HG02623 (cell line): ENCODE measurements around the gene ORM2.
"Not testable (repeated sequence)": the region's sequence is repeated elsewhere in the genome, so short reads cannot be mapped to it uniquely, and the experiment has no call there.

Experiments used
- ATAC-seq: cut with Tn5 transposase; IDR thresholded peaks from one replicate; pipeline ENCODE4 v1.9.1; 2021; ENCODE audit warnings: moderate library complexity; ENCODE audit not compliant: unreplicated experiment

Gene ORM2

DNA sequence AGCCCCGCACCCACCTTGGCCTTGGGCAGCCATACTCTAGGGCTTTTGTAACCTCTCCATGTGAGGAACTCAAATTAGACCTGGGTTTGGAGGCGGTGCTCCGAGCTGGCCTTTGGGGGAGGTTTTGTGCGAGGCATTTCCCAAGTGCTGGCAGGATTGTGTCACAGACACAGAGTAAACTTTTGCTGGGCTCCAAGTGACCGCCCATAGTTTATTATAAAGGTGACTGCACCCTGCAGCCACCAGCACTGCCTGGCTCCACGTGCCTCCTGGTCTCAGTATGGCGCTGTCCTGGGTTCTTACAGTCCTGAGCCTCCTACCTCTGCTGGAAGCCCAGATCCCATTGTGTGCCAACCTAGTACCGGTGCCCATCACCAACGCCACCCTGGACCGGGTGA is at the start of gene ORM2:
TSS of gene ORM2 (plus strand) at position 245 of the 398 bp plus-strand sequence. CDS start at position 281, 36 bp downstream.
- not testable (repeated sequence) for ATAC-seq

DNA sequence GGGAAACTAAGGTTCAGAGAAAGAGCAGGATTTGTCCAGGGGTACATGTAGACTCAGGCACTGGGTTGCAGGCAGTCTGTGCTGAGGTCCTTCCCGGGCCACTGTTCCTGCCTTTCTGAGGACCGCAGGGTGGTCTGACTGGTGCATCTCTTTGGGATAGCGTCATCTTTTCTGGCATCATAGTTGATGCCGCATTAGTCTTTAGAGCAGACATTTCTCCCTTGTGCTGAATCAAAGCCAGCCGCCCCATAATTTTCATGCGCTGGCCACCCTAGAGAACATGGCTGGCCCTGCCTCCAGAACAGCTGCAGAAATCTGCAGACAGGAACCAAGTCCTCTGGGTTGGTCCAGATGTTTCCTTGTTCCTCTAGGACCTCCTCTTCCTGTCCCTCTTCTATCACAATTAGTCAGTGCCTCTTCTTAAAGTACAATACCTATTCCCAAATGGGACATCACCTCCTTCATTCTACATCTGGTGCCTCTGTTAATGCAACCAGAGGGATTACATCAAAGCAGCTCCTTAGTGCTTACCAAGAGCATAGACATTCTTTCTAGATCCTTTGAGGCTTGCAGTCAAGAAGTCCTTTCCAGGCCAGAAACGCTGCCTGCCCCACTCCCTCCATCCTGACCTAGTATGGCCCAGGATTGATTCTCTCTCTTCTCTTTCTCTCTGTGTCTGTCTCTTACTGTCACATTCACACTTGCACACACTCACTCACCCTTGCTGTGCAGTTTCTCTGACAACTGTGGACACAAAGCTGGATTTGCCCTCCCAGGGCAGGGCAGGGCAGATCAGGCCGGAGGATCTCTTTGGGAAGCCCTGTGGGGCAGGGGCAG is 48.8 kb upstream of the ORM2 start:
- ATAC-seq: no peak

- no peak for ATAC-seq
These were observed 48.1 kb upstream of the ORM2 start for GRCh38 chr9:114281473-114282103.

- ATAC-seq: no peak
These were observed 47.6 kb upstream of the ORM2 start for GRCh38 chr9:114282104-114282485.

GRCh38 chr9:114282507-114282906 is 47.2 kb upstream of the ORM2 start:
- ATAC-seq: no peak

DNA sequence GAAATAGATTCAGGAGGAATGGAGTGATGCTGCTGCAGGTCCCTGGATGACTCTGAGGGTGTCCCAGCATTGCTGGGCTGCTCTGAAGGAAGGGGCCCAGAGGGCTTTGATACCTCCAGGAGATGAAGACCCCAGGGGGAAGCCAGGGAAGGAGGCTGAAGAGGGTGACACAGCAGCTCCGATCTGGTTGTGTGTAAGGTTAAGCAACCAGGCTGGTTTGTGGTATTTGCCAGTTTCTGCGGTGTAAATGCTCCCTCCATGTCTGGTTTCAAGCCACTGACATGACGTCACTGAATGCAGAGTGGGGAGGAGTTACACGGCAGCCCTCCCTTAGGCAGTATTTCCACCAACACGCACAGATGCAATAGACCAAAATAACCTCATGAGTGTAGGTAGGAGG is 46.7 kb upstream of the ORM2 start:
- no peak for ATAC-seq

- no peak for ATAC-seq
These were observed 46.0 kb upstream of the ORM2 start for GRCh38 chr9:114283551-114284111.

DNA sequence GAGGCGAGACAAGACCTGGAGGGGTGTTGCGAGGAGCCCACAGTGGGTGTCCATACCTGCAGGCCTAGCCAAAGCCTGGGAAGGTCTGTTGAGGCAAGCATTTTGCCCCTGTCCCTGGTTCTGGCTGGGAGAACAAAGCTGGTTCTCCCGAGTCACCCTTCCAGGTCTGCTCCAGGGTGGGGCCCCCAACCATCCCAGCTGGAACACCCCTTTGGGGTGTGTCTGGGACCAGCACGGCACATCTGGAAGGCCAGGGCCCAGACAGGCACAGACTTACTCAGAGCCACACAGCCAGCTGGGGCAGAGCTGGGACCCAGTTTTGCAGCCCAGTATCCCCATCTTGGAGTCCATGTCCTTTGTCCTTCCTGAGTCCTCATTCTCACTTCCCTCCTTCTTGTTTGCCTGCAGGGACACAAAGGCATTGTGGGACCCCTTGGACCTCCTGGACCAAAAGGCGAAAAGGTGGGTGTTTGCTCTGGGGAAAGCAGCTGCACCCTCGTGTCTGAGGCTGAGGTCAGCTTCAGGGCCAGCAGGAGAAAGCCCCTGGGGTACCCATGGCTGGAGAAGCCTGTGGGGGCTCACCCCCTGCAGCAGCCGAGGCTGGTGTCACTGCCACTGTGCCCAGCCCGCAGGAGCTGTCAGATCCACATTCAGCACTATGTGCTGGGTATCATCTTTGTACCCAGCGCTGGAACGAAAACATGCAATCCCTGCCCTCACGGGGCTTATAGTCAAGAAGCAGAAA is 45.2 kb upstream of the ORM2 start:
- ATAC-seq: no peak

DNA sequence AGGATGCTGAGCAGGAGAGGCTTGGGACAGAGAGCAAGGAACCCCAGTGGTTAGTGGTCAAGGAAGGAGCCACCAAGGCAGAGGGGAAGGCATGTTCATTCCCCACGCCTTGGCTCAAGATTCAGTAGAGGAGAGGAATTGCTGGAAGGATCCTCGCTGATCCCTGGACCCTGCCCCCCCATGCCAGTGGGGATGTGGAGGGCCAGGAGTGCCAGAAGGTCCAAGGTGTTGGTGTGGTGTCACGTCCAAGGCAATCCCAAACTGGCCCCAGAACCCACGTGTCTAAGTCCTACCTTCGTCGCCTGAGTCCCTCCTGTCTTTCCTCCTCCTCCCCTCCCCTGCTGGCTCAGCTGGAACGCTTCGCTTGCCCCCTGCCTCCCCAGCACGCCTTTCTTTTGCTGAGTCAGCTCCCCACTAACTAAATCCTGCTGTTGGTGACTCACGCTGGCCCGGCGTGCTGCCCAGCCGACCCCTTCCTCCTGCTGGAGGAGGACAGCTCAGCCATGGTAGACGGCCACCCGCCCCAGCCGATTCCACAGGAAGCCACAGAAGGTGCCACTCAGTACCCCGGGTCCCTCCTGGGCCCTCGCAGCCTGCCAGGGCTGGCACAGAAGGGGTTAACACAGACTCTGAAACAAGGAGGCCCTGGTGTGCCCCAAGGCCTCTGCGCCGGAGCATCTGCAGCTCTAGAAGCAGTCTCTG is 44.4 kb upstream of the ORM2 start:
- ATAC-seq: no peak

DNA sequence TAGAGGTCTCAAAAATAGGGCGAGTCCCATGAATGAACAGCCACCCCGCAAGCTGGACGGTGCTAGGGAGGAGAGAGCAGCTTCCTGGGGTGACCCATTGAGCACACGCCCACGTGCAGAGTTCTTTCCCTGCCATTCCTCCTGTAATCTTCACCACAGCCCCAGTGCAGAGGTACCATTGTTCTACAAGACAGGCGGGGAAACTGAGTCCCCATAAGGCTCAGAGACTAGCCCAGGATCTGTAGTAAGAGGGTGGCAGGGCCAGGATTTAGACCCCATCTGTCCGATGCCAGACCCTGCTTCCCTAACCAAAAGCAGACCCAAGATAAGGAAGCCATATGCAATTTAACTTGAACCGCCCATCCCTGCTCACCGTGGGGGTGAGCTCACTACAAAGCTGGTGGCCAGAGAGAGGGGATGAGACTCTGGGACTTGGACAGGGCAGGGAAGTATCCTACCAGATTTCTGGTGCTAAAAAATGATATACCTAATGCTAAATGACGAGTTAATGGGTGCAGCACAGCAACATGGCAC is 43.5 kb upstream of the ORM2 start:
- no peak for ATAC-seq

DNA sequence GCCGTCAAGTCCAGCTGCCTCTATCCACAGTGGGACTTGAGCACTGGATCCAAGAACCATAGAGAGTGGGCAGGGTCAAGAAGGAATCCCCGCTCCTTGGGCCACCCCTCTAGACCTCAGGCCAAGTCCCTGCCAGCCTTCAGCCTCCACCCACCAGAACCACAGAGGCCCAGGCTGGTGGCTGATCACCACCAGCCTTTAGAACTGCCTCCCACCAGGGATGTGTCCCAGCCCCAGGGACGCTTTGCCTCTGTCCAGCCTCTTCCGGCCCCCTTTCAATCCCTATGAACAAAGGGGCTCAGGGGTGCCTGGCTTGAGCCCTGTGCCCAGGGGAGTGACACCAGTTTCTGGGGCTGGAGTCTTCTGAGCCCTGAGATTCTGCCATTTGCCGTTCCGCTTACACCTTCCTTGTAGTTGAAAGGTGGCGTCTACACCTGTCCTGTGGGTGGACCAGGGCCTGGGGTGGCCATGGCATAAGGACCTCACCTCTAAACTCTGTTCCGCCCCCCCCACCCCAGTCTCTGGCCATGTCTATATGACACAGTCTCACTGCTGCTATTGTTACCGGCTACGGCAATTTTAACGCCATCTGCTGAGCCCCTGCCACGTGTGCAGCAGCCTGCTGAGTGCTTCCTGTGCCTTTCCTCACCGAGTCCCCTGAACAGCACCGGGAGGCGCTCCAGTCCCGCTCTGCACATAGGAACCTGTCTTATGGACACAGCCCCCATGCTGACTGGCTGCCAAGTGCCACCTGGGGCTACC is 42.5 kb upstream of the ORM2 start:
- ATAC-seq: no peak

DNA sequence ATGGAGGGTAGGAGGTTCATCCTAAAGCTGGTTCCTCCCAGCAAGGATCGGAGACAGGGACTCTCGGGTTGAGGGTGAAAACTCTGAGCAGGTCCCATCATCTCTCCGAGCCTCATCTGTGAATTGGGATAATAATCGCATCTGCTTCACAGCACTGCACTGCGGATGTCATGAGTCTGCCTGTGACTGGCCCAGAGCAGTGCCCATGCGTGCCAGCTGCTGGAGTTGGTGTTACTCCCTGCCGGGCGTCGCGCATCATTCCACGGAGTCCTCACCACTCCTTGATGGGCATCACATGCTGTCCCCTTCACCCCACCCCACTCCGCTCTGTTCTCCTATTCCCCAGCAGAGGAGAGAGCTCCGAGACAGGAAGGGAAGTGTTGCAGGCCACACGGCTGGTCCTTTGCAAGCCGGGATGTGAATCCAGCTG is 41.9 kb upstream of the ORM2 start:
- ATAC-seq: no peak

DNA sequence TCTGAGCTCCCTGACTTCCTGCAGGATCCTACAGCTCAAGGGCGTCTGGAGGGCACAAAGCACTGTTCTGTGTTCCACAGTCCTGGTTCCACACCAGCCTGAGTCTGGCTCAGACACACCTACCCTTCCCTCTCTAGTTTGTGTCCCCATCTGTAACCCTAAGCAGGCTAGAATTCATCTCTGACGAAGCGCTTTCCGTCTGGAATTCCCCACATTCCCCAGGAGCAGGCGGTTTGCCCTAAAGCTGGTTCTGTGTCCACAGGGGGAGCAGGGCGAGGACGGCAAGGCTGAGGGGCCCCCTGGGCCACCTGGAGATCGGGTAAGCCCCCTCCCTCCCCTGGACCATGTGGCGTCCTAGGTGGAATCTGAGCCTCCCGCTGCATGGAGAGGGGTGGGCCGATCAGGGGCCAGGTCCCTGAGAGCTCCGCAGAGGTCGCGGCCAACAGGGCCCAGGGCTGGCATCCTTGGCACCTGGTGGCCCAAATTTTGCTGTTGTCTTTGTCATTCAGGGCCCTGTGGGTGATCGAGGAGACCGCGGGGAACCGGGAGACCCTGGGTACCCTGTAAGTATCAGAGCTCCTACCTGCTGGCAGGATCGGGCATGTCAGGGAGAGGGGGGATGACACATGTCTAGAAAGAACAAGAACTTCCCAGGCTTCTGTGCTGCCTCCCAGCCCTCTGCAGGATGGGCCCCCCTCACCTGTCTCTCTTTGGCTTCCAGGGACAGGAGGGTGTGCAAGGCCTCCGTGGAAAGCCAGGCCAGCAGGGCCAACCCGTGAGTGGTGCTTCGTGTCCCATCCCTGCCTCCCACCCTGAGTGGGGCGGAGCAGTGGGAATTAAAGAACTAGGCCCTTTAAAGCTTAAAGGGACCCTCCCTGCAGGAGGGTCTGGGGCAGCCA is 41.2 kb upstream of the ORM2 start:
- ATAC-seq: no peak

- ATAC-seq: no peak
These were observed 40.6 kb upstream of the ORM2 start for GRCh38 chr9:114289106-114289505.

DNA sequence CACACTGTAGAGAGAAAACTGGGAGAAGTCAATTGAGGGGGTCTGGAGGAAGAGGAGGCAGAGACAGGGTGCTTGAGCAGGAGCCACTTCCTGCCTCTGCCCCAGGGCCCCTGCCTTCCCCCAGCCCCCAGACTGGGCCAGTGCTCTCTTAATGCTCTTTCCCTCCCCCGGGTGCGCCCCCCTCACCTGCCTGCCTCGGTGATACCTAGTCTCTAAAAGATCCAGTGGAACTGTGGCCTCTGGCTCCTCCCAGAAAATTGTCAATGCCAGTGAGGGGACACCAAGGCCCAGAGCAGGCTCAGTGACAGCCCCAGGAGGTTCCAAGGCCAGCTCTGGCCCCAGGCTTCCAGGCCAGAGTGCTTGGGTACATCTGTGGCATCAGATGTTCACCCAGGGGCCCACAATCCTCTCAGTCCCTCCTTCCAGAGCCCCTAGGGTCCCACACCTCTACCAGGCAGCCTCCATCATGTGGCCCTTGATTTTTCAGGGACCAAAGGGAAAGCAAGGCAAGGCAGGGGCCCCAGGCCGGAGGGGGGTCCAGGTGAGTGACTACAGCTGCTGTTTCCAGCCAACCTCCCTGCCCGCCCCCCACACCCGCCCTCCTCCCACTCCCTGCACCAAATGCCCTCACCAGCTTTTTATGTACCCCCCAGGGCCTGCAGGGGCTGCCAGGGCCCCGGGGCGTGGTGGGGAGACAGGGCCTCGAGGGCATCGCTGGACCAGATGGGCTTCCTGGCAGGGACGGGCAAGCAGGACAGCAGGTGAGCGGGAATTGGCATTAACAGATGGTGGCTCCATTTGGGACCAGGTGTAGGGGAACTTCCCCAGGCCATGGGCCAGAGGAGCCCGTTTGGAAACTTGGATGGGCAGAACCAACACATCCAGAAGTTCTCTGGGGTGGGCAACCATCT is 39.8 kb upstream of the ORM2 start:
- no peak for ATAC-seq

GRCh38 chr9:114290561-114290986 is 39.1 kb upstream of the ORM2 start:
- ATAC-seq: no peak

DNA sequence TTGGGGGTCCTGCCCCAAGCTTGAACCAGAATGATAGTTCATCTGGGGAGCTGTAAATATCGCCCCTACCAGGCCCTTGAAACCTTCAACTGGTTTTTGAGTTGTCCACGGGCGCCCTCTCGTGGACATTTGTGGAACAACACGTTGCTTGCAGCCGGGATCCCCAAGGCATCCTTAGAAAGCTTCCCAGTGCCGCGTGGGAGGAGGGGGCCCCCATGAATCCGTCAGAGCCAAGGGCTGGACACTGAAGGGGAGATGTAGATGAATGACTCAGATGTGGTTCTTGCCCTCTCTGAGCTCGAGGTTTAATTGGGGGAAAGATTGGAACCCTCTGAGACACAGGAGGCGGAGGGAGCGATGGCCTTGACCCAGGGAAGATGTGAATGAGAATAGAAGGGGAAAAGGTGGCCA is 38.6 kb upstream of the ORM2 start:
- no peak for ATAC-seq
